ENCODE measurements around the gene RAB9A.

GRCh38 chrX:13697455-13697854 lies 8.5 kb downstream of the RAB9A start:
- no peak for TF ChIP-seq EZH2 (IDR thresholded peaks at IDR 0.05; ENCODE audit: borderline replicate concordance, low read depth, low read length, poor library complexity, severe bottlenecking)
- TF ChIP-seq, protein P1, sequence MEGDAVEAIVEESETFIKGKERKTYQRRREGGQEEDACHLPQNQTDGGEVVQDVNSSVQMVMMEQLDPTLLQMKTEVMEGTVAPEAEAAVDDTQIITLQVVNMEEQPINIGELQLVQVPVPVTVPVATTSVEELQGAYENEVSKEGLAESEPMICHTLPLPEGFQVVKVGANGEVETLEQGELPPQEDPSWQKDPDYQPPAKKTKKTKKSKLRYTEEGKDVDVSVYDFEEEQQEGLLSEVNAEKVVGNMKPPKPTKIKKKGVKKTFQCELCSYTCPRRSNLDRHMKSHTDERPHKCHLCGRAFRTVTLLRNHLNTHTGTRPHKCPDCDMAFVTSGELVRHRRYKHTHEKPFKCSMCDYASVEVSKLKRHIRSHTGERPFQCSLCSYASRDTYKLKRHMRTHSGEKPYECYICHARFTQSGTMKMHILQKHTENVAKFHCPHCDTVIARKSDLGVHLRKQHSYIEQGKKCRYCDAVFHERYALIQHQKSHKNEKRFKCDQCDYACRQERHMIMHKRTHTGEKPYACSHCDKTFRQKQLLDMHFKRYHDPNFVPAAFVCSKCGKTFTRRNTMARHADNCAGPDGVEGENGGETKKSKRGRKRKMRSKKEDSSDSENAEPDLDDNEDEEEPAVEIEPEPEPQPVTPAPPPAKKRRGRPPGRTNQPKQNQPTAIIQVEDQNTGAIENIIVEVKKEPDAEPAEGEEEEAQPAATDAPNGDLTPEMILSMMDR (conservative IDR thresholded peaks at IDR 0.05; ENCODE audit: low read depth, low read length) = no peak
